ENCODE measurements around the gene TRMT10C. TPM values are rescaled to one million over a fixed set of nuclear protein-coding genes. Genes with fewer than 3 reads are reported as not detected.

The TRMT10C gene
- total RNA-seq, 1 donor from 2014 or later = 15.1 TPM

DNA sequence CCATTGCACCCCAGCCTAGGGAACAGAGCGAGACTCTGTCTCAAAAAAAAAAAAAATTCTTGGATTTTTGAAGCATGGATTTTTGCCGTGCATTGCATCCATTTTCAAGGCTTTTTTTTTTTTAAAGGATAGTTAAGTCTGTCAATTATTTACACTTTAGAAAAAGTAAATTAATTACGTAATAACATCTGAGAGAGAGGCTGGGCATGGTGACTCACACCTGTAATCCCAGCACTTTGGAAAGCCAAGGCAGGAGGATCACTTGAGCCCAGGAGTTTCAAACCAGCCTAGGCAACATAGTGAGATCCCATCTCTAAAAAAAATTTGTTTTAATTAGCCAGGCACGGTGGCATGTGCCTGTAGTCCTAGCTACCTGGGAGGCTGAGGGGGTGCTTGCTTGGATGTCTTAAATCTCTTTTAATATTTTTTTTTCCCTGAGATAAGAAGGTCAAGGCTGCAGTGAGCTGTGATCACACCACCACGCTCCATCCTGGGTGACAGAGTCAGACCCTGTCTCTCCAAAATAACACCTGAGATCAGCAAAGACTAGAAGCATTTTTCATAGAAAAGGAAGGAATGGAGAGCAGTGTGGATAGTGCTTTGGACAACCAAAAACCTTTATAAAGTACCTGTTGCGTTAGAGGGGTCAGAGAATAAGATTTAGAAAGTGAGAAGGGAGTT, 41.8 kb upstream of the TRMT10C start:
- intact Hi-C loops (cut with DNase I) = no loop called here
- DNase-seq = no peak
- no peaks in the 10 kb centered on the region for H3K27me3 ChIP-seq
- H3K4me1 ChIP-seq = peaks cover 3% of the 10 kb centered on the region
- ATAC-seq = no peak
- no peak overlapping the region for H3K4me3 ChIP-seq
- H3K27ac ChIP-seq = no peak overlapping the region
- TF ChIP-seq, protein P1, sequence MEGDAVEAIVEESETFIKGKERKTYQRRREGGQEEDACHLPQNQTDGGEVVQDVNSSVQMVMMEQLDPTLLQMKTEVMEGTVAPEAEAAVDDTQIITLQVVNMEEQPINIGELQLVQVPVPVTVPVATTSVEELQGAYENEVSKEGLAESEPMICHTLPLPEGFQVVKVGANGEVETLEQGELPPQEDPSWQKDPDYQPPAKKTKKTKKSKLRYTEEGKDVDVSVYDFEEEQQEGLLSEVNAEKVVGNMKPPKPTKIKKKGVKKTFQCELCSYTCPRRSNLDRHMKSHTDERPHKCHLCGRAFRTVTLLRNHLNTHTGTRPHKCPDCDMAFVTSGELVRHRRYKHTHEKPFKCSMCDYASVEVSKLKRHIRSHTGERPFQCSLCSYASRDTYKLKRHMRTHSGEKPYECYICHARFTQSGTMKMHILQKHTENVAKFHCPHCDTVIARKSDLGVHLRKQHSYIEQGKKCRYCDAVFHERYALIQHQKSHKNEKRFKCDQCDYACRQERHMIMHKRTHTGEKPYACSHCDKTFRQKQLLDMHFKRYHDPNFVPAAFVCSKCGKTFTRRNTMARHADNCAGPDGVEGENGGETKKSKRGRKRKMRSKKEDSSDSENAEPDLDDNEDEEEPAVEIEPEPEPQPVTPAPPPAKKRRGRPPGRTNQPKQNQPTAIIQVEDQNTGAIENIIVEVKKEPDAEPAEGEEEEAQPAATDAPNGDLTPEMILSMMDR (IDR thresholded peaks at IDR 0.05) = no peak
- H3K9me3 ChIP-seq = no peaks in the 10 kb centered on the region
- H3K36me3 ChIP-seq = no peaks in the 10 kb centered on the region

DNA sequence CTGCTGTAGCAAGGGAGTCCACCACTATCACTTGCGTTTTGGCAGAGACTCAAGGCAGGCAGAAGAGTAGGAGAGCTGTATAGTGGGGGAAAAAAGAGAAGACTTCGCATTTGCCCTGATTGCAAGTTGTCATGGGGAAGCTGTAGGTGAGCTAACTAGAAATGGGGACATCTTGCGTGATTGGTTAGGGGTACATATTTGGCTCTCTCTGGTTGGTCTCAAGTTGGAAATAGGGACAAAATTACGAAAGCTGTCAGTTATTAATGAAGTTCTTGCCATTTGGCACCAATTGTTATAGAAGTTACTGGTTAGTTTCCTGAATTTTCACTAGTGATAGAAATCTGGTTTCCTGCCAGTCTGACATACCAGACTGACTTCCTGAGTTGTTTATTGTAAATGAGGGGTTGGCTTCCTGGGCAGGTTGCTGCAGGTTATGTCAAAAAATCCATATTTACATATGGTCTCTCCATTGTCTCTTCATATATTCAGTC, 40.4 kb upstream of the TRMT10C start:
- intact Hi-C loops (cut with DNase I) = no loop called here
- Histone ChIP-seq H3K4me3 (no peak overlapping the region), H3K27ac (no peak overlapping the region), H3K4me1 (peaks cover 3% of the 10 kb centered on the region), H3K36me3 (no peaks in the 10 kb centered on the region), H3K27me3 (no peaks in the 10 kb centered on the region), H3K9me3 (no peaks in the 10 kb centered on the region)
- TF ChIP-seq, protein P1 (IDR thresholded peaks at IDR 0.05) = no peak
- no peak for ATAC-seq
- no peak for DNase-seq

DNA sequence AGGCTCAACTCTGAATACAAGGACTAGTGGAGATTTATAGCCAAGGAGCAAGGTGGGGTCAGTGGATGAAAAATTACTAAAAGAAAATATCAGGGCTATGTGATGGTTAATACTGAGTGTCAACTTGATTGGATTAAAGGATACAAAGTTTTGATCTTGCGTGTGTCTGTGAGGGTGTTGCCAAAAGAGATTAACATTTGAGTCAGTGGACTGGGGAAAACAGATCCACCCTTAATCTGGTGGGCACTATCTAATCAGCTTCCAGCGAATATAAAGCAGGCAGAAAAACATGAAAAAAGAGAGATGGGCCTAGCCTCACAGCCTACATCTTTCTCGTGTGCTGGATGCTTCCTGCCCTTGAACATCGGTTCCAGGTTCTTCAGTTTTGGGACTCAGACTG, 34.2 kb upstream of the TRMT10C start:
- no peaks in the 10 kb centered on the region for H3K27me3 ChIP-seq
- no peak overlapping the region for H3K4me3 ChIP-seq
- H3K27ac ChIP-seq = no peak overlapping the region
- no peaks in the 10 kb centered on the region for H3K4me1 ChIP-seq
- H3K36me3 ChIP-seq = no peaks in the 10 kb centered on the region
- DNase-seq = no peak
- intact Hi-C loops (cut with DNase I) = no loop called here
- TF ChIP-seq, protein P1 (IDR thresholded peaks at IDR 0.05) = no peak
- no peaks in the 10 kb centered on the region for H3K9me3 ChIP-seq
- ATAC-seq = no peak

DNA sequence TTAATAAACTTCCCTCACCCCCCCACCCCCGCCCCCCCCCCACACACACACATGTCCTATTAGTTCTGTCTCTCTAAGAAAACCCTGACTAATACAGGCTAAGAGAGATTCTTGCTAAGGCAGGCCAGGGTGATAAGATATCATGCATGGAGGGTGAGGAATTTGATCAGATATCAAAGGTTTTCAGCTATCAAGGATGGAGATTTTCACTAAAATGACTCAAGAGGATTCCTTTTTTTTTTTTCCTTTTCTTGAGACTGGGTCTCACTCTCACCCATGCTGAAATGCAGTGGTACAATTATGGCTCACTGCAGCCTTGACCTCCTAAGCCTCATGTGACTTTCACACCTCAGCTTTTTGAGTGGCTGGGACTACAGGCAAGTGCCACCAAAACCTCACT, 33.8 kb upstream of the TRMT10C start:
- Histone ChIP-seq H3K27ac (no peak overlapping the region), H3K27me3 (no peaks in the 10 kb centered on the region), H3K4me1 (no peaks in the 10 kb centered on the region), H3K9me3 (no peaks in the 10 kb centered on the region), H3K36me3 (no peaks in the 10 kb centered on the region), H3K4me3 (no peak overlapping the region)
- TF ChIP-seq, protein P1 (IDR thresholded peaks at IDR 0.05) = no peak
- DNase-seq (no peak), ATAC-seq (no peak)
- intact Hi-C loops (cut with DNase I) = no loop called here

DNA sequence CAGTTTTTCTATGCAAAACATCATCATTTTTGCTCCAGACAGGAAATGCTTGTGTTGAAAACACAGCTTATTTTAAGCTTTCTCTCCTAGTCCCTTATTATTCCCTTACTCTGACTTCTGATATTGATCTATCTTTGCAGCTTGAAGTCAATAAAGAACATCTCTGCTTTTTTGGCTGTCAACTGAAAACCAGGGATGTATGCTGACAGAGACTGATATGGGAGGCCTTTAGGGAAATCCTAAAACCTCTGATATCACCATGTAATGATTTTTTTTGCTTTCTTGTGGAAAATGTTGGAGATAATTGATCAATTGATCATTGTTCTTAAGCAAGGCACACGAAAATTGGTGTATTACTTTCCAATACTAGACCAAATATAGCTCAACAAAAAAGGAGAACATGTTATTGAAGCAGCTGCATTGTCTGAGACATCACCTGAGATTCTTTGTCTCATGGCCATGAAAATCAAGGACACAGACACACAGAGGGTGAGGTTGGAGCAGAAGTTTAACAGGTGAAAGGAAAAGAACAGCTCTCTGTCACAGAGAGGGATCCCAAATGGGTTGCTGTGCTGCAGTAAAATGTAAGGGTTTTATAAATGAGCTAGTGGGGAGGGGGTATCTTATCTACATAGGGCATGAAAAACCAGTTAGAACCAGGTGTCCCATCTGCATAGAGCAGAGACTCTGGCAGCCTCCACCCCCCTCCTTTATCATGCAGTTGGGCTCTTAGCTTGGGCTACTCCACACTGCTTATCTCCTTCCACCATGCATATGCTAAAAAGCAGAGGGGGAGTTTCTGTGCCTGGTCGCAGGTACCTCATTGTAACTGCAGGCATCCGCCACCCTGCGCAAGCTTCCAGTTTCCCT, 31.6 kb upstream of the TRMT10C start:
- TF ChIP-seq, protein P1 (IDR thresholded peaks at IDR 0.05) = no peak
- no peaks in the 10 kb centered on the region for H3K4me1 ChIP-seq
- no peaks in the 10 kb centered on the region for H3K27me3 ChIP-seq
- no peak for DNase-seq
- no peaks in the 10 kb centered on the region for H3K36me3 ChIP-seq
- intact Hi-C loops (cut with DNase I) = no loop called here
- H3K4me3 ChIP-seq = no peak overlapping the region
- H3K27ac ChIP-seq = no peak overlapping the region
- H3K9me3 ChIP-seq = no peaks in the 10 kb centered on the region
- no peak for ATAC-seq

Data from upper lobe of right lung (tissue), 1 donor.